SU-DHL-6 (cell line): ENCODE data around the gene RGS11.

ENCODE experiments used
- CTCF ChIP-seq: fragments of 200-600 bp; sonication (generic); IDR thresholded peaks from one replicate; pipeline ENCODE4 v1.5.1; 2017; ENCODE audit warnings: antibody characterized with exemption, mild to moderate bottlenecking, low read length, moderate library complexity; ENCODE audit not compliant: insufficient read depth, poor library complexity, severe bottlenecking
- EZH2phosphoT487 ChIP-seq: fragments of 200-600 bp; sonication (generic), shearing (Covaris generic); conservative IDR thresholded peaks from 2 replicates; pipeline ENCODE4 v1.6.1; 2018; ENCODE audit warnings: mild to moderate bottlenecking, antibody characterized with exemption, low read length, moderate library complexity, mixed read lengths

DNA sequence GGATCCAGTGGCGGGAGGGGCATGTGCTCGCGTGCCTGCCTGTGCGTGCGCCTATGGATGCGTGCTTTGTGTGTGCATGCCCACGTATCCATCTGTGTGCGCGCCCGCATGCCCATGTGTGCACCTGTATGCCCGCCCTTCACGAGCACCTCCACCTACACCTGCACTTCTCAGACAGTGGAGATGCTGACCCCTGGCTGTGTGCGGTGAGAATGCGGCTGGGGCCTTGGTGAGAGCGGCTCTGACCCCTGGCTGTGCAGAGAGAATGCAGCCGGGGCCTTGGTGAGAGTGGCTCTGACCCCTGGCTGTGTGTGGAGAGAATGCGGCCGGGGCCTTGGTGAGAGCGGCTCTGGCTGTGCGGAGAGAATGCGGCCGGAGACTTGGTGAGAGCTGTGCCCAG lies 42.9 kb upstream of the RGS11 start:
- TF ChIP-seq CTCF (no peak), EZH2phosphoT487 (no peak)
